NCI-H345 treated with DMSO at 0.1 percent for 48 hours (cell line): ENCODE data around the gene PGBD5.
"Not testable (repeated sequence)": the region's sequence is repeated elsewhere in the genome, so short reads cannot be mapped to it uniquely, and the experiment has no call there.

Experiments
- DNase-seq: peaks from one replicate; lab custom pipeline; 2025; ENCODE audit not compliant: unreplicated experiment; lab: John Stamatoyannopoulos, UW

PGBD5 gene

GRCh38 chr1:230425252-230426091 lies 660 bp downstream of the PGBD5 start:
- DNase-seq: no peak

GRCh38 chr1:230424391-230425251 lies 1.5 kb downstream of the PGBD5 start:
- peak; percentile 17 for DNase-seq

- no peak for DNase-seq
Measured at GRCh38 chr1:230423951-230424350, 2.2 kb downstream of the PGBD5 start.

- DNase-seq: no peak
Measured at GRCh38 chr1:230423261-230423660, 2.9 kb downstream of the PGBD5 start.

- peak; percentile 46 for DNase-seq
Measured at GRCh38 chr1:230422221-230422981, 3.7 kb downstream of the PGBD5 start.

- DNase-seq: no peak
Measured at GRCh38 chr1:230421481-230421880, 4.7 kb downstream of the PGBD5 start.

- not testable (repeated sequence) for DNase-seq
Measured at GRCh38 chr1:230420372-230420771, 5.8 kb downstream of the PGBD5 start.

- DNase-seq: no peak
Measured at GRCh38 chr1:230416430-230416829, 9.7 kb downstream of the PGBD5 start.

- no peak for DNase-seq
Measured at GRCh38 chr1:230415405-230416132, 10.6 kb downstream of the PGBD5 start.

GRCh38 chr1:230414694-230415093 lies 11.4 kb downstream of the PGBD5 start:
- DNase-seq: no peak

GRCh38 chr1:230414102-230414501 lies 12.0 kb downstream of the PGBD5 start:
- DNase-seq: no peak

- no peak for DNase-seq
Measured at GRCh38 chr1:230413061-230413460, 13.1 kb downstream of the PGBD5 start.

- no peak for DNase-seq
Measured at GRCh38 chr1:230408971-230409370, 17.2 kb downstream of the PGBD5 start.

GRCh38 chr1:230407351-230407750 lies 18.8 kb downstream of the PGBD5 start:
- no peak for DNase-seq

GRCh38 chr1:230406727-230407126 lies 19.4 kb downstream of the PGBD5 start:
- not testable (repeated sequence) for DNase-seq

- DNase-seq: no peak
Measured at GRCh38 chr1:230403442-230403841, 22.7 kb downstream of the PGBD5 start.

- no peak for DNase-seq
Measured at GRCh38 chr1:230401763-230402294, 24.3 kb downstream of the PGBD5 start.

GRCh38 chr1:230401101-230401500 lies 25.0 kb downstream of the PGBD5 start:
- no peak for DNase-seq

- DNase-seq: no peak
Measured at GRCh38 chr1:230400007-230400344, 26.2 kb downstream of the PGBD5 start.

GRCh38 chr1:230399321-230400006 lies 26.7 kb downstream of the PGBD5 start:
- DNase-seq: no peak
